Measurements from ENCODE around the gene CEACAM16.

DNA sequence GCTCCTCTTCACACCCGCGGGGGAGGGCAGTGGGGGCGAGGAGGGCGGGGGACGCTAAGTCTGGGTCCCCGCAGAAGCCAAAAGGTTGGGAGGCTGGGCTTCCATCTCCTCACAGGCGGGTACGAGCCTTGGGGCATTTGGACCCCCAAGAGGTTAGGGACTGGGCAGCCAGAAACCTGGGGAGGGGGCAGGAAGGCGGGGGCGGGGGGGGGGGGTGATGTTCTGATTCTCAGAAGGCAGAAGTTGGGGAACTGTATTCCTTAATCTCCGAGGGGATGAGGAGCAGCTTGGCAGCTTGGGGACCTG, 54.6 kb downstream of the CEACAM16 start:
- no peak for TF ChIP-seq POLR2AphosphoS5 (IDR thresholded peaks at IDR 0.05; ENCODE audit: low read depth, low read length)
- no peak; the same call in 1 of the 2 replicates for TF ChIP-seq POLR2A (IDR thresholded peaks at IDR 0.05; ENCODE audit: low read depth, low read length)
- no peak for TF ChIP-seq TAF1 (IDR thresholded peaks at IDR 0.05; ENCODE audit: low read depth, low read length)
- no peak for TF ChIP-seq SPI1 (IDR thresholded peaks at IDR 0.05; ENCODE audit: low read depth, low read length)
- TF ChIP-seq POU2F2 (IDR thresholded peaks at IDR 0.05; ENCODE audit: low read depth, low read length): no peak
